Upper lobe of left lung (tissue), 4 donors: ENCODE data around the gene MAP3K3.

Source experiments
- EP300 ChIP-seq, 4 donors: sonication (generic); formaldehyde crosslinking; IDR thresholded peaks; one replicate each; pipeline ENCODE4 v1.5.1; 2017; ENCODE audit warnings: antibody characterized with exemption in 4 of 4, control low read depth in 2 of 4
- POLR2A ChIP-seq, 4 donors: fragments of 450-650 bp; IDR thresholded peaks; one replicate each; pipeline ENCODE4 v1.5.1; 2016 to 2017; ENCODE audit warnings: antibody characterized with exemption in 4 of 4, mild to moderate bottlenecking in 2 of 4
- POLR2AphosphoS5 ChIP-seq, 2 donors: sonication (generic); formaldehyde crosslinking; IDR thresholded peaks; one replicate each; pipeline ENCODE4 v1.5.1; 2017; ENCODE audit warnings: antibody characterized with exemption in 2 of 2
- TF ChIP-seq, protein P1 (sequence below), 6 experiments: fragments of 450-650 bp in 4 of 6; fragments of 200-600 bp in 2 of 6; sonication (generic) in 2 of 6; IDR thresholded peaks; one replicate each; pipeline ENCODE4 v1.5.1; 2016 to 2019; ENCODE audit warnings: antibody characterized with exemption in 6 of 6

DNA sequence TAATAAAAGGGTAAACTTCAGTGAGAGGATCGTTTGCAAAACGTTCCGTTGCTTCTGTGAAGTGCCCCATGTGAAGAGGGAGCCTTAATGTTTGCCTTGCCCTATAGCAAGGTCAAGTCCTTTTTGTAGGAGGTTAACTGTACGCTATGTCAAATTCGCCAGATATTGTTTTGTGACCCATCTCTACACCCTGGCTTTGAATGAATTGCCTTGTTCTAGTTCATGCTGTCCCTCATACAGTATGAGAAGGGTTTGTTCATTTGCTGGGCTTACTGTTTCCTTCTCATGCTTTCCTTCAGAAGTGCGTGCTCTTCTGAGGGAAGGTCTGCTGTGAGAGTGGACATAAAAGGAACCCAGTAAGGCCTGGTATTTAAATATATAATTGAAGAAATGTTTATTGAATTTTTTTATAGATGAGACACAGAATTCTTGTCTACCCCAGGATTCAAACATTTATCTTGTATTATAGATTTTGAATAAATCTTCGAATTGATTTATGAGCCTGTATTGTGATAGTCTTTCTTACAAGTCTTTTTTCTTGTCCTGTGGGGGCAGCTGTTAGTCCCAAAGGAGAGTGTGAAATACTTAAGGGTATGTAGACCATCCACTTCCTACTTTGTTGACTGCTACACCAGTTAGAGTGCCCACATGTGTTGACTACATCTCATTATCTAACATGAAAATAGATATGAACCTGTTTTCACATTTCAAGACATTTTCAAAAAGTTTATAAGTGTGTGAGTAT, 1.7 kb downstream of the MAP3K3 start:
- TF ChIP-seq POLR2A (IDR thresholded peaks at IDR 0.05): no peak
- TF ChIP-seq EP300 (IDR thresholded peaks at IDR 0.05): no peak
- TF ChIP-seq, protein P1, sequence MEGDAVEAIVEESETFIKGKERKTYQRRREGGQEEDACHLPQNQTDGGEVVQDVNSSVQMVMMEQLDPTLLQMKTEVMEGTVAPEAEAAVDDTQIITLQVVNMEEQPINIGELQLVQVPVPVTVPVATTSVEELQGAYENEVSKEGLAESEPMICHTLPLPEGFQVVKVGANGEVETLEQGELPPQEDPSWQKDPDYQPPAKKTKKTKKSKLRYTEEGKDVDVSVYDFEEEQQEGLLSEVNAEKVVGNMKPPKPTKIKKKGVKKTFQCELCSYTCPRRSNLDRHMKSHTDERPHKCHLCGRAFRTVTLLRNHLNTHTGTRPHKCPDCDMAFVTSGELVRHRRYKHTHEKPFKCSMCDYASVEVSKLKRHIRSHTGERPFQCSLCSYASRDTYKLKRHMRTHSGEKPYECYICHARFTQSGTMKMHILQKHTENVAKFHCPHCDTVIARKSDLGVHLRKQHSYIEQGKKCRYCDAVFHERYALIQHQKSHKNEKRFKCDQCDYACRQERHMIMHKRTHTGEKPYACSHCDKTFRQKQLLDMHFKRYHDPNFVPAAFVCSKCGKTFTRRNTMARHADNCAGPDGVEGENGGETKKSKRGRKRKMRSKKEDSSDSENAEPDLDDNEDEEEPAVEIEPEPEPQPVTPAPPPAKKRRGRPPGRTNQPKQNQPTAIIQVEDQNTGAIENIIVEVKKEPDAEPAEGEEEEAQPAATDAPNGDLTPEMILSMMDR (IDR thresholded peaks at IDR 0.05): no peak
- no peak for TF ChIP-seq POLR2AphosphoS5 (IDR thresholded peaks at IDR 0.05)
